GM21619 (cell line): ENCODE results near the gene POLR2C.
A peak's percentile ranks its signal among the peaks of the same experiment; 100 is the strongest.
"Not testable (repeated sequence)": the region's sequence is repeated elsewhere in the genome, so short reads cannot be mapped to it uniquely, and the experiment has no call there.

Experiments used
- ATAC-seq: cut with Tn5 transposase; IDR thresholded peaks from one replicate; pipeline ENCODE4 v1.9.1; 2021; ENCODE audit not compliant: unreplicated experiment

POLR2C gene

DNA sequence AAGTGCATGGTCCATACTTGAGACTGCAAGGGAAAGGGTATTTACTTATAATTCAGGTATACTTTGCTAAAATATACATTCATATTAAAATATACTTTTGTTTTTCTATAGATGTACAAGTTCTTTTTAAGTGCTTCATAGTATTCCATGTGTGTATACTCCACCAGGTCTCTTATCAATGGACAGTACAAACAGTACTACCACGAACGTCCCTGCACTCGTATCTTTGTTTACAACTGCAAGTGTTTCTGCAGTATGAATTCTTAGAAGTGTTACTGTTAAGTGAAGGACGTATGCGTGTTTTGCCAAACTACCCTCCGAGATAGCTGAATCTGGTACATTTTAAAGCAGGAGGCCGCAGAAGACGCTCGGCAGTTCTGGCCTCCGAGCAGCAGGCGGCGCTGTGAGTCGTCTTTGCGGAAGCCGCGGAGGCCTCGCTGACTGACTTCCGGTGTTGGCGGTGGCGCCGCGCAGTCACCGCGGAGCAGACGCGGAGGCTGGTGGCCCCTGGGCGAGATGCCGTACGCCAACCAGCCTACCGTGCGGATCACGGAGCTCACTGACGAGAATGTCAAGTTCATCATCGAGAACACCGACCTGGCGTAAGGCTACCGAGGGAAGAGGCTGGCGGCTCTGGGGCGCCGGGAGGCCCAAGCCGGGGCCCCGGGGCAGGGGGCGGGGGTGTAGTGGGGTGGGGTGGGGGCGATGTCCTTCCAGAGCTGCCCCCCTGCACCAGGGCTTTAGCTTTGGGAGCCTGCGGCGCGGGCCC, at the start of gene POLR2C:
POLR2C (plus strand) TSS at position 471 of the 769 bp plus-strand sequence; CDS start at position 517, 46 bp downstream.
- ATAC-seq: peak; percentile 83

GRCh38 chr16:57413301-57413730, 49.2 kb upstream of the POLR2C start:
- ATAC-seq: peak; percentile 61

GRCh38 chr16:57413733-57414132, 48.7 kb upstream of the POLR2C start:
- ATAC-seq: no peak

DNA sequence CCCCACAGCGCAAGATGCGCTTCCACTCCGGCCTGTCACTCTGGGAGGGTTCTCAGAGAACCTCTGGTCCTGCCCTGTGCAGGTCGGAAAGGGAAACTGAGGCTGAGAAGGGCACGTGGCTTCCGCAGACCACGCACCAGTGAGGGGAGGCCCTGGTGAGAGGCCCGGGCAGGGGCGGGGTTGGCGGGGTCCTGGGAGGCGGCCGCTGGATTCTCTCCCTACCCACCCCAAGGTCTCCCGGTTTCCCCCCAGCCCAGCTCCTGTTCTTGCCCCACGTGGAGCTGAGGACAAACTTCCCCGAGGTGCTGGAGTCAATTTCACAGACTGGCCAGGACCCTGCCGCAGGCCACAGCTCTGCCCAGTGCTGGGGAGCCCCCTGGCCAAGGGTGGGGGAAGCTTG, 46.4 kb upstream of the POLR2C start:
- ATAC-seq: no peak

DNA sequence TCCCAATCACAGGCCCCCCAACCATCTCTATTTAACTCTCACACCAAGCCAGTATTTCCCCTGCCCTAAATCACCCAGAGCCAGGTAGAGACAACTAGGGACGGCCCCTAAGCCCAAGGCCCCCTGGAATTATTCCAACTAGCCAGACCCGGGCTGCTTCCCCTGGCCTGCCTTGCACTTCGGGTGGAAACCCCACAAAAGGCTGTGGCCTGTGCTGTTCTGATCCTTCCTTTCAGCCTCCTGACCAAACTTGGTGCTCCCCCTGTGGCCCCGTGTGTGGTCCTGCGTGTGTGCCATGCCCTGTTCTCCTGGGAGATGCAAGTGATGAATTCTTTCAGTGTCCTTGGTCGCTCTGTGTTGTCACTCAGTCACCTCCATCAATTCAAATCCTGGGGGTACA, 43.0 kb upstream of the POLR2C start:
- no peak for ATAC-seq

- ATAC-seq: no peak
Observed at GRCh38 chr16:57422026-57422944, 40.2 kb upstream of the POLR2C start.

DNA sequence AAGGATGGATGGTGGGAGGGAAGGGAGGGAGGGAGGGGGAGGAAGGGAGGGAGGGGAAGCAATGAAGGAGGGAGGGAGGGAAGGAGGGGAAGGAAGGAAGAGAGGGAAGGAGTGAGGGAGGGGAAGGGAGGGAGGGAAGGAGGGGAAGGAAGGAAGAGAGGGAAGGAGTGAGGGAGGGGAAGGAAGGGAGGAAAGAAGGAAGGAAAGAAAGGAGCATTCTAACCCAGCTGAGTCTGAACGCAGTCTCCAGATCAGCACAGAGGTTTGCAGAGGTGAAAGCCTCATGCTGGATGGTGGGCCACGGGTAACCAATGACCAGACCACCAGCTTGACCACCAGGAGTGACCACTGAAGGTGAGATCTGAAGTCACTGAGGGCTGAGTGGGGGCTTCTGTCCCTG, 39.3 kb upstream of the POLR2C start:
- ATAC-seq: no peak

DNA sequence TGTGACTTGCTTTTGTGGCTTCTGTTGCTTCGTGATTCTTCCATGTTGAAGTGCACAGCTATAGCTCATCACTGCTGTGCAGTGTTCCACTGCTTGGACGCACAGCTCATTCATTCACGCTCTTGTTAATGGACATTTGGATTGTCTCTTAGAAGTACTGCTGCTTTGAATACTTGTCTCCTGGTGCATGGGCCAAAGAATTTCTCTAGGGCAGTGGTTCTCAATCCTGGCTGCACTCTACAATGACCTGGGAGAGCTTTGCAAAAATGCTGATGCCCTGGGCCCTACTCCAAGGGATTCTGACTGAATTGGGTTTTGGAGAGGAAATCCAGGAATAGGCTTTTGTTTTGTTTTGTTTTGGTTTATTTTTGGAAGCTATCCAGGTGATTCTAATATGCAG, 37.9 kb upstream of the POLR2C start:
- no peak for ATAC-seq

DNA sequence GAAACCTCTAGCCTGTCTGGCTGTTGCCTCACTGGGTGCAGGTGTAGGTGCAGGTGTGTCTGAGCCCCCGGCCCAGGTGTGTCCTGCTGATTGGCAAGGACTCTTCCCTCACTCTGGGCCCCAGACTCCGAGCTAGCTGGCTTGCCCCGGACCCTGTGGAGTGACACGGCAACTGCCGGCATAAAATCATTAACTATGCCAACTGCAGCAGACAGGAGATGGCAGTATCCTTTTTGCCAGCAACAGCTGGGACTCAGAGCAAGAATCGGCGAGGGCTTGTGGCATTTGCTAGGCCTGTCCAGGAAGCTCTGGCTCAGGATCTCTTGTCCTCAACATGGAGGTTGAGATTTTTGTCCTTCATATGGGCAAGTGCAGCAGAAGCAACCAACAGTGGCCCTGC, 36.1 kb upstream of the POLR2C start:
- ATAC-seq: no peak

DNA sequence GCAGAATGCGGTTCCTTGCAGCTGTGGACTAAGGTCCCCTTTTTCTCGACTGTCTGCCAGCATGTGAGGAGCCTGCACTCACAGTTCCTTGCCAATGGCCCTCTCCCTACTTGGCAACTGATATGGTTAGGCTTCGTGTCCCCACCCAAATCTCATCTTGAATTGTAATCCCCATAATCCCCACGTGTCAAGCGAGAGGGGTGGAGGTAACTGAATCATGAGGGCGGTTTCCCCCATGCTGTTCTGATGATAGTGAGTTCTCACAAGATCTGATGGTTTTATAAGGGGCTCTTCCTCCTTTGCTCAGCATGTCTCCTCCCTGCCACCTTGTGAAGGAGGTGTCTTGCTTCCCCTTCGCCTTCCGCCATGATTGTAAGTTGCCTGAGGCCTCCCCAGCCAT, 35.2 kb upstream of the POLR2C start:
- ATAC-seq: no peak

DNA sequence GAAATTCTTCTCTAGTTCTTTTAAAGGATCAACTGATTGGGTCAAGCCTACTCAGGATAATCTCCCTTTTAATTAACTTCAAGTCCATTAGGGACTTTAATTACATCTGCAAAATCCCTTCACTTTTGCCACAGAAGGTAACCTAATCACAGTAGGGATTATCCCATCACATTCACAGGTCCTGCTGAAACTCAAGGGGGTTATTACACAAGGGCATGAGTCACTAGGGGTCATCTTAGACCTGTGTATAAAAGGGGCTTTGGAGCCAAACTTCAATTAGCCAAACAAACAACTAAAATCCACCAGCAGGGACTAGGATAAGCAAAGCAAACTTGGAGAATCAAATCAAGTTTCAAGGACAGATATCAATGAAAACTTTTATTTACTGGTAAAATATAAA, 34.7 kb upstream of the POLR2C start:
- no peak for ATAC-seq

GRCh38 chr16:57430955-57431354, 31.5 kb upstream of the POLR2C start:
- ATAC-seq: no peak

DNA sequence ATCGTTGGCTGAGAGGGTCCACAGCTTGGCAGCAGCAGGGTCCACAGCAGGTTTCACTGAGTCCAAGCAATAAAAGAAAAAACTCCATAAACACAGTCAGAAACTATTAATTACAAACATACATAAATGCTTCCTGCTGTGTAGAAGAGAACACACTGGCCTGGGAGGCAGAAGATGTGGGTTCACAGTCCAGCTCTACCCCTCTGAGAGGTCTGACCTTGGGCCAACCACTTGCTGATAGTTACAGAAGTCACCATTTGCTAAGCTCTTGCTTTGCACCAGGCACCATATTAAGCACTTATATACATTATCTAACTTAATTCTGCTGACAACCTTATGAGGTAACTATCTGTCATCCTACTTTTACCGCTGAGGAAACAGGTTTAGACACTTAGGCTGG, 30.0 kb upstream of the POLR2C start:
- ATAC-seq: no peak

DNA sequence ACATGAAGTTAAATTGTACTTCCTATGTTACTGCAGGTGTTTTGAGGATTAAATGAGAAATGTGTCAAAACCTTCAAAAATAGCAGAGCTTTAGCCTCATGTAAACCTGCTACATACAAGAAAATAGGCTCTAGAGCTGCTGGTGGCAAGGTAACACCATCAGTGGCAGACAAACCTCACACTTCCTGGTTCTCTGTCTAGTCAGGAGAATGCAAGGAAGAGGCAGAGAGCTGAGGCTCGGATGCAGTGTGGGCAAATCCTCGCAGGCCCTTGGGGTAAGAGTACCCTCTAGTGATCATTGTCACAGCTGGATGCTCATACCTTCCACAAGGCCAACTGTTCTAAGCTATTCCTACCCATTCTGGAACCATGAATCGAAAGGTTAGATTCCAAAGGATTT, 29.5 kb upstream of the POLR2C start:
- no peak for ATAC-seq

GRCh38 chr16:57434003-57434402, 28.5 kb upstream of the POLR2C start:
- no peak for ATAC-seq

- ATAC-seq: no peak
Observed at GRCh38 chr16:57435838-57436237, 26.6 kb upstream of the POLR2C start.

- ATAC-seq: not testable (repeated sequence)
Observed at GRCh38 chr16:57439947-57440346, 22.5 kb upstream of the POLR2C start.

DNA sequence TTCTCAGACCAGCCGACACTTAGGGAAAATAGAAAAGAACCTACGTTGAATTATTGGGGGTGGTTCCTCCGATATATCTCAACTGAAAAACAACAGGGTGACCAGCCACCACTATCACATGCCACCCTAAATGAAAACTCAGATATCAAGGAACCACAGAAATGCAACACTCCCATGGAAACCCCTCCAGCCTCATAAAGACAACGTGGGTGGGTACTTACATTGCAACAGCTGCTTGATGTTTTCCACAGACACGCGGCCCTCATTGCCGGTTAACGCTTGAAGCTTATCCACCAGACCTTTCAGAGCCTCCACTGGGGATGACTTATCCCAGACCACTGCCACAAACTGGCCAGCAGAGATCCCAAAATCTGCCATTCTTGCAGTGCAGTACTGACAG, 21.9 kb upstream of the POLR2C start:
- not testable (repeated sequence) for ATAC-seq

GRCh38 chr16:57444711-57445110, 17.8 kb upstream of the POLR2C start:
- no peak for ATAC-seq

GRCh38 chr16:57445510-57445909, 17.0 kb upstream of the POLR2C start:
- no peak for ATAC-seq

DNA sequence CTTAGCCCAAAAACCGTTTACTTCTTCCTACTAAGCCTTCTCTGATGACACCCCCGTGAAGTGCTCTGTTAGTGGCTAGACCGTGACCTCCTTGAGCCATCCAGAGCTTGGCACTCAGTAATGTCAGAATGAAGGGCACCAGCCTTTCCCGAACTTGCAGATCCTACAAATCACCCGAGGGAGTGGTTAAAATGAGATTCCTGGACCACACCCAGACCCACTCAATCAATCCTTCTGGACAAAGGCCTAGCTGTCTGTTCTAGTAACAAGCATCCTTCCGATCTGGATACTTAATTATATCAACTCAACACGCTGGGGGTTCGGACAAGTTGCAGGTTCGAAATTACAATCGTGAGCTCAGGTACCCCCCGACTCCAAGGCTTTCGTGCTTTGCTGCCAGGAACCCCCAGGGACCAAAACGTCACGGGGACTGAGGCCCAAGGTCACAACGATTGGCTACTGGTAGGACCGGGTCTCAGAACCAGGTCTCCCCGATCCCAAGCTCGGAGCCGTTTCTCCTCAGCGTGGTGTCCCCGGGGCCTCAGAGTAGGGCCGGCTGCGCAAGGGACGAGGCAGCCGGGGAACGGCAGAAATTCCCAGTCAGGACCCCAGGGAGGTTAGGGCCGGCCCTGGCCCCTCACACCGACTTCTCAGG, 15.8 kb upstream of the POLR2C start:
- ATAC-seq: peak; percentile 30
